Heart left ventricle (tissue), 13 donors: ENCODE measurements around the gene KCNH1.

ENCODE experiments used
- POLR2A ChIP-seq, 2 donors: fragments of 450-650 bp; IDR thresholded peaks; one replicate each; pipeline ENCODE4 v1.6.1; 2017; ENCODE audit warnings: antibody characterized with exemption in 2 of 2, mild to moderate bottlenecking in 2 of 2, moderate library complexity in 2 of 2
- TF ChIP-seq, protein P1 (sequence below), 12 donors: fragments of 200-600 bp; sonication (generic) in 4 of 12; IDR thresholded peaks; one replicate each; pipeline versions ENCODE4 v1.5.0 to v1.8.0; 2018 to 2022; ENCODE audit warnings: antibody characterized with exemption in 12 of 12, mild to moderate bottlenecking in 5 of 12
- donor health status: ischemic (EF 13 %, LVEDD 7.1; RV severe dilation, severe dysfunction).
- donor health status: DM: no; HTN: yes; CAD: no.
- donor health status: DM: no; HTN: no; CAD: no.
- donor health status: ischemic (EF 25% LVEDD 6.9; RV normal size, moderate dysfunction).
- donor health status: ischemic (EF 25% LVEDD 5.7; RV mildly dilated, moderate dysfunction).
- donor health status: ischemic (EF 35%, LVEDD 5.7; RV mildly dilated, moderate dysfunction).
- donor health status: nonischemic (EF 11% LVEDD 7.7; RV severe dilation, severe dysfunction).
- donor health status: DM: yes; HTN: yes; CAD: no.
- donor health status: PGD.
- donor health status: ischemic (EF 29% LVEDD 5.4; RV normal size, mild dysfunction).
- donor health status: nonischemic (EF 23%, LVEDD 6.1; RV moderate dilation, normal function).

- TF ChIP-seq, protein P1, sequence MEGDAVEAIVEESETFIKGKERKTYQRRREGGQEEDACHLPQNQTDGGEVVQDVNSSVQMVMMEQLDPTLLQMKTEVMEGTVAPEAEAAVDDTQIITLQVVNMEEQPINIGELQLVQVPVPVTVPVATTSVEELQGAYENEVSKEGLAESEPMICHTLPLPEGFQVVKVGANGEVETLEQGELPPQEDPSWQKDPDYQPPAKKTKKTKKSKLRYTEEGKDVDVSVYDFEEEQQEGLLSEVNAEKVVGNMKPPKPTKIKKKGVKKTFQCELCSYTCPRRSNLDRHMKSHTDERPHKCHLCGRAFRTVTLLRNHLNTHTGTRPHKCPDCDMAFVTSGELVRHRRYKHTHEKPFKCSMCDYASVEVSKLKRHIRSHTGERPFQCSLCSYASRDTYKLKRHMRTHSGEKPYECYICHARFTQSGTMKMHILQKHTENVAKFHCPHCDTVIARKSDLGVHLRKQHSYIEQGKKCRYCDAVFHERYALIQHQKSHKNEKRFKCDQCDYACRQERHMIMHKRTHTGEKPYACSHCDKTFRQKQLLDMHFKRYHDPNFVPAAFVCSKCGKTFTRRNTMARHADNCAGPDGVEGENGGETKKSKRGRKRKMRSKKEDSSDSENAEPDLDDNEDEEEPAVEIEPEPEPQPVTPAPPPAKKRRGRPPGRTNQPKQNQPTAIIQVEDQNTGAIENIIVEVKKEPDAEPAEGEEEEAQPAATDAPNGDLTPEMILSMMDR (IDR thresholded peaks at IDR 0.05), result no peak
- no peak for TF ChIP-seq POLR2A (IDR thresholded peaks at IDR 0.05)
These were observed 357.2 kb downstream of the KCNH1 start for GRCh38 chr1:210776712-210777111.
